Measurements from ENCODE around the gene OR52L1.
A peak's percentile ranks its signal among the peaks of the same experiment; 100 is the strongest.

The OR52L1 gene

DNA sequence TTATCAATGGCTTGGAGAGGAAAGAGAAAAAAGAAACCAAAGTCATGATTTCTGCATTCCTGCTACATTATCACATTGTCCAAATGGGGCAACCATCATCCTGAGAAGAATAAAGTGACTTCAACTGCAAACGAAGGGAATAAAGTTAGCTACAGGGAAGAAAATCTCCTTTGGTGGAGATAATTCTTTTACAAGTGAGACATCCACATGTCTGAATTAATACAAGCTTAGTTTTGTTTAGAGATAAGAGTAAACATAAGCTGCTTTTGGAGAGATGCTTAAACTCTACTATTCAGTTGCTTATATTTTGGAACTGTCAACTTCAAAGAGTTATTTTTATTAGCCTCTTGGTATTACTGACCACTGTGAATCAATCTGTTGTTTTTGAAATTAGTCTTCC, at the start of gene OR52L1:
TSS of gene OR52L1 (minus strand) at position 101 of the 400 bp plus-strand sequence. CDS start at position 46, 55 bp downstream.
- no peak within 1 kb of the TSS for H3K4me3 ChIP-seq (ENCODE audit: low read depth, low read length)
- DNase-seq (ENCODE audit: low read depth), result no peak
- TF ChIP-seq CTCF (IDR thresholded peaks at IDR 0.05; ENCODE audit: low read depth, low read length, missing control alignments), result no peak

DNA sequence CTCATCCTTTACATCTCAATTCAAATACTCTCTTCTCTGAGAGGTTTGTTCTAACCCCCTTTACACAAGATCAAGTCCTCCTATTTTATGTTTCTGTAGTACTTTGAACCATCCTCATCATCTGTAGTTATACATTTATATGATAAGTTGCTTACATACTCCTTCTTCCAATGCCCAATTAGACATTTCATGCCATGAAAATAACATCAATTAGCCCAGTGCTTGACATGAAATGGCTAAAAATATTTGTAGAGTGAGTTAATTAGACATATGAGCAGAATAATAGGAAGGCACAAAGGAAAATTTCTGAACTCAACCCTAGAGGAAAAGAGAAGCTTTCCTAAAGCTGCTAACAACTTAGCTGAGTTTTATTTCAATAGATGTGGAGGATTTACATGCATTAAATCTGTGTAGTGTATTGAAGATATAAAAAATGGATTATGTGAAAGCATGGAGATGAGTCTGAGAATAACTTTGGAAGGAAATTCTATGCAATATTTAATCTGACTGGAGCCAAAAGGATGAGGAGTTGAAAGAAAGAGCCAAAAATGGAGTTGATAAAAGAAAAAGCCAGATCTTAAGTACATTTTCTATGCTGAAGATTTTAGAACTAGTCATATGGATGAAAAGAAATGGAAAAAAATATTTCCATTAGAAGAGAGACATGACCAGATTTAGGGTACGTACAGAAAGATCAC, 44.1 kb upstream of the OR52L1 start, which contains the start of gene OR56A1:
TSS of gene OR56A1 (minus strand) at position 51 of the 698 bp plus-strand sequence. CDS start 3,066 bp downstream, outside the sequence.
- DNase-seq (ENCODE audit: low read depth), result no peak
- H3K4me3 ChIP-seq (ENCODE audit: low read depth, low read length), result no peak within 1 kb of the TSS
- no peak for TF ChIP-seq CTCF (IDR thresholded peaks at IDR 0.05; ENCODE audit: low read depth, low read length, missing control alignments)

- no peak for DNase-seq (ENCODE audit: low read depth)
- no peak overlapping the region for H3K4me3 ChIP-seq (ENCODE audit: low read depth, low read length)
- no peak for TF ChIP-seq CTCF (IDR thresholded peaks at IDR 0.05; ENCODE audit: low read depth, low read length, missing control alignments)
Measured at GRCh38 chr11:6027501-6027900, 40.7 kb upstream of the OR52L1 start.

- no peak for DNase-seq (ENCODE audit: low read depth)
- no peak for TF ChIP-seq CTCF (IDR thresholded peaks at IDR 0.05; ENCODE audit: low read depth, low read length, missing control alignments)
- no peak overlapping the region for H3K4me3 ChIP-seq (ENCODE audit: low read depth, low read length)
Measured at GRCh38 chr11:6025056-6025455, 38.3 kb upstream of the OR52L1 start.

- no peak overlapping the region for H3K4me3 ChIP-seq (ENCODE audit: low read depth, low read length)
- peak; percentile 49 for TF ChIP-seq CTCF (IDR thresholded peaks at IDR 0.05; ENCODE audit: low read depth, low read length, missing control alignments)
- DNase-seq (ENCODE audit: low read depth), result peak; percentile 22
Measured at GRCh38 chr11:6022956-6023355, 36.2 kb upstream of the OR52L1 start.

GRCh38 chr11:6013042-6013441, 26.3 kb upstream of the OR52L1 start:
- DNase-seq (ENCODE audit: low read depth), result no peak
- H3K4me3 ChIP-seq (ENCODE audit: low read depth, low read length), result no peak overlapping the region
- TF ChIP-seq CTCF (IDR thresholded peaks at IDR 0.05; ENCODE audit: low read depth, low read length, missing control alignments), result no peak
